ENCODE results near the gene ERG.

The ERG gene

GRCh38 chr21:38351961-38352521 lies 146.2 kb downstream of the ERG start:
- ChIA-PET POLR2A (ENCODE audit: low non-redundant PET) (interaction anchor here (0.9 kb wide), 1 partner anchor 182 kb away, joined by 3 read pairs; no protein-coding TSS in a partner anchor), CTCF (interaction anchor here (0.5 to 2.8 kb wide), 30 partner anchors 9 to 736 kb away, joined by 3 to 23 read pairs (median 4); no protein-coding TSS in a partner anchor)
- TF ChIP-seq, protein P1, sequence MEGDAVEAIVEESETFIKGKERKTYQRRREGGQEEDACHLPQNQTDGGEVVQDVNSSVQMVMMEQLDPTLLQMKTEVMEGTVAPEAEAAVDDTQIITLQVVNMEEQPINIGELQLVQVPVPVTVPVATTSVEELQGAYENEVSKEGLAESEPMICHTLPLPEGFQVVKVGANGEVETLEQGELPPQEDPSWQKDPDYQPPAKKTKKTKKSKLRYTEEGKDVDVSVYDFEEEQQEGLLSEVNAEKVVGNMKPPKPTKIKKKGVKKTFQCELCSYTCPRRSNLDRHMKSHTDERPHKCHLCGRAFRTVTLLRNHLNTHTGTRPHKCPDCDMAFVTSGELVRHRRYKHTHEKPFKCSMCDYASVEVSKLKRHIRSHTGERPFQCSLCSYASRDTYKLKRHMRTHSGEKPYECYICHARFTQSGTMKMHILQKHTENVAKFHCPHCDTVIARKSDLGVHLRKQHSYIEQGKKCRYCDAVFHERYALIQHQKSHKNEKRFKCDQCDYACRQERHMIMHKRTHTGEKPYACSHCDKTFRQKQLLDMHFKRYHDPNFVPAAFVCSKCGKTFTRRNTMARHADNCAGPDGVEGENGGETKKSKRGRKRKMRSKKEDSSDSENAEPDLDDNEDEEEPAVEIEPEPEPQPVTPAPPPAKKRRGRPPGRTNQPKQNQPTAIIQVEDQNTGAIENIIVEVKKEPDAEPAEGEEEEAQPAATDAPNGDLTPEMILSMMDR (conservative IDR thresholded peaks at IDR 0.05; ENCODE audit: low read depth) = no peak
- peak overlapping the region; percentile 75 for H3K27ac ChIP-seq
- peak; percentile 62 for DNase-seq (ENCODE audit: low spot score)

DNA sequence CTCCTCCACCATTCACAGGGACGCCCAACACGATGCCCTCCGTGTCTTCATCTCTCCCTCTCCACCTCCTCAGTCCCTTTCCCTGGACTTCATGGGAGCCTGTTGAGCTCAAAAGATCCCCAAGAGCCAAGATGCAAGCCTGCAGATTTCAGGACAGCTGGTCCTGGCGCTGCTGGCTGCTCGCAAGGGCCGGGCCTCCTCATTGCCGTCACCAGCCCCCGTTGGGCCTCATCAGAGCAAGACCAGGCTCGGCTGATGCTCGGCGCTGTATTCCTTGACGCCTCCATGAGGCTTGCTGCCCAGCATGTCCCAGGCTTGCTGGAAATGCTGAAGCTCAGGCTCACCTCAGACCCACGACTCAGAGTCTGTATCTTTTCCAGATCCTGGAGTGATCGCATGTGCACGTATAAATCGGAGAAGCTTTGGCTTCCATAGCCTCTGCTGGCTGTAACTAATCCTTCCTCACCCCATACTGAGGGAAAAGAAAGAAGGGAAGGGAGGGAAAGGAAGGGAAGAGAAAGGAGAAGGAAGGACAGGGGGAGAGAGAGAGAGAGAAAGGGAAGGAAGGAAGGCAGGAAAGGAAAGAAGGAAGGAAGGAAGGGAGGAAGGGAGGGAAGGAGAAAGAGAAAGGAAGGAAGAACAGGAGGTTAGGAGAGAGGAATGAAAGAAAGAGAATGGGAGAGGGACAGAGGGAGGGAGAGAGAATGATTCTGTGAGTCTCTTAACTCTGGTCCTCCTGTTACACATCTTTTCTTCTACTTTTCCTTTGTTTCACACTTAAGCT lies 146.9 kb downstream of the ERG start:
- H3K27ac ChIP-seq = peak overlapping the region; percentile 63
- POLR2A ChIA-PET (ENCODE audit: low non-redundant PET) = no interaction called here
- CTCF ChIA-PET = interaction anchor here (0.6 to 2.8 kb wide), 15 partner anchors 36 to 737 kb away, joined by 3 to 23 read pairs (median 4); no protein-coding TSS in a partner anchor
- DNase-seq (ENCODE audit: low spot score) = no peak
- TF ChIP-seq, protein P1 (conservative IDR thresholded peaks at IDR 0.05; ENCODE audit: low read depth) = no peak

GRCh38 chr21:38350684-38351083 lies 147.6 kb downstream of the ERG start:
- DNase-seq (ENCODE audit: low spot score) = no peak
- H3K27ac ChIP-seq = peak overlapping the region; percentile 63
- TF ChIP-seq, protein P1 (conservative IDR thresholded peaks at IDR 0.05; ENCODE audit: low read depth) = no peak
- ChIA-PET POLR2A (ENCODE audit: low non-redundant PET) (no interaction called here), CTCF (interaction anchor here (0.5 to 2.8 kb wide), 3 partner anchors 134 to 224 kb away, joined by 3 to 23 read pairs (median 3); no protein-coding TSS in a partner anchor)

DNA sequence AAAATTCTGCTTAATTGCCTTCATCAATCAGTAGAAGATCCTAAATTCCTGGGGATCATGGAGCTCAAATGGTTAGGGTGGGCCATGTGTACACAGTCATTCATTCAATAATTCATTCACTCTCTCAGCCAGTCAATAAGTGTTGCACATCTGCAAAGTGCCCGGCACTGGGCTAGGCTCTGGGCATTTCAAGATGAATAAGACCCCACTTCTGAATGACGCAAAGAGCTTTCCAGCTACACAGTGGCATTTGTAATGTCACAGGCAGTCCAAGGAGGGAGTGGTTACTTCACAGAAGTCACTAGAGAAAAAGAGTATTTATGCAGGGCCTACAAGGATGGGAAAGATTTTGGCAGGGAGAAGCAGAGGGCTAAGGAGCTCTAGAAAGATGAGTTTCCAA lies 148.3 kb downstream of the ERG start:
- ChIA-PET POLR2A (ENCODE audit: low non-redundant PET) (no interaction called here), CTCF (interaction anchor here (0.6 kb wide), 1 partner anchor 254 kb away, joined by 3 read pairs; no protein-coding TSS in a partner anchor)
- DNase-seq (ENCODE audit: low spot score) = no peak
- H3K27ac ChIP-seq = no peak overlapping the region
- TF ChIP-seq, protein P1 (conservative IDR thresholded peaks at IDR 0.05; ENCODE audit: low read depth) = no peak

DNA sequence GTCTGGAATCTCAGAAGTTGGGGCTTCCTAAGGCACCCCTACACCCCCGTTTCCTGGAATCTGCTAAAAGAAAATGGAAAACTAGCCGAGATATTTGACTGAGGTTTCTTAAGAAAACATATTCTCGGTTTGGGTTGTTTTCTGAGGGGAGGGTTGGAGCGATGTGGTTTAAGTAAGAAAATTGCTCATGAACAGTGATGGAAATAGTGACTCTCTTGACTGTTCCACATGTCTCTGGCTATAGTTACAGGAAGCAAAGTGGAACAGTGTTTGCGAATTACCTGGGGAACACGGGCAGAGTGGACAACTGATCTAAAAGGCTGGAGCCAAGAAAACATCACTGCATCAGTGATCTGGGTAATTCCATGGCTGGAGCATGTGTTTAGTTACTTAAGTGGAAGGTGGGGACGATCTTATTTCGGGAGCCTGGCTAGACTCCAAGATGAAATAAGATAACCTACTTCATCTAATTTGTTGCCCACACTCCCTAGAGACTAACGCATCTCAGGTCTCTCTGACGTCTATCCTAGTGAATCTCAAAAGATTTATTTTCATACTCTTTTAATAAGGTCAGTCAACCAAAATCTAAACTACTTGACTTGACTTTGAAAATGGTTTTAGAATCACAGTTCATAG lies 149.0 kb downstream of the ERG start:
- TF ChIP-seq, protein P1 (conservative IDR thresholded peaks at IDR 0.05; ENCODE audit: low read depth) = no peak
- ChIA-PET CTCF (no interaction called here), POLR2A (ENCODE audit: low non-redundant PET) (no interaction called here)
- no peak overlapping the region for H3K27ac ChIP-seq
- DNase-seq (ENCODE audit: low spot score) = no peak

DNA sequence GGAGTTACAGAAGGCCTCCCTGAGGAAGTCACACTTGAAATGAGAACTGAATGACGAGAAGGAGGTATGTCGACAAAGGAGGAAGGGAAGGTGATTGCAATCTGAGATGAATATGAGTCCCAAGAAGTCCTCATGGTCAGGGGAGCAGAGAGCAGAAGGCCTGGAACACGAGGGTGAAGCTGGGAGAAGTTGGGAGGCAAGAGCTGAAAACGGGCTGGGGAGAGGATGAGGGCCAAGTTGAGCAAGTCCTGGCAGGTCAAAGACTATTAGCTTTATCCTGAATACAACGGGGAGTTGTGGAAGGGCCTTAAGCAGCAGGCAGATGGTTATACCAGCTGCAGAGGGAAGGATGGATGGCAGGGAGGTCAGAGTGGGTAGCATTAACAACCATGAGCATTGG lies 152.0 kb downstream of the ERG start:
- POLR2A ChIA-PET (ENCODE audit: low non-redundant PET) = no interaction called here
- DNase-seq (ENCODE audit: low spot score) = no peak
- CTCF ChIA-PET = interaction anchor here (0.6 to 0.7 kb wide), 2 partner anchors 10 to 180 kb away, joined by 3 to 4 read pairs; no protein-coding TSS in a partner anchor
- no peak overlapping the region; the same call in 1 of the 2 replicates for H3K27ac ChIP-seq
- TF ChIP-seq, protein P1 (conservative IDR thresholded peaks at IDR 0.05; ENCODE audit: low read depth) = no peak
